Measurements from ENCODE around the gene ITGAD. TPM values are rescaled to one million over a fixed set of nuclear protein-coding genes. Genes with fewer than 3 reads are reported as not detected.

The ITGAD gene
- total and polyA plus RNA-seq, 2 donors (not counting 1 experiment from before 2014, with no cell fraction given), result 0.19 TPM; not detected in 1

- no peak for ATAC-seq (ENCODE audit: low read depth)
- Histone ChIP-seq H3K4me2 (replicated peaks; ENCODE audit: low read depth, low read length, poor library complexity, severe bottlenecking) (no peak overlapping the region), H3K27ac (ENCODE audit: low read length in 2 of 2) (no peak overlapping the region), H3K36me3 (replicated peaks in 1 of 2; ENCODE audit: control extremely low read depth in 1 of 2, control insufficient read depth in 1 of 2, extremely low read depth in 1 of 2, insufficient read depth in 2 of 2, low read length in 1 of 2) (no peaks in the 10 kb centered on the region), H3K27me3 (replicated peaks in 1 of 4; ENCODE audit: control extremely low read depth in 1 of 4, control insufficient read depth in 3 of 4, insufficient read depth in 4 of 4, low read length in 3 of 4) (no peaks in the 10 kb centered on the region), H3K9me3 (ENCODE audit: control extremely low read depth in 1 of 3, control insufficient read depth in 2 of 3, insufficient read depth in 1 of 3, low read length in 2 of 3) (no peaks in the 10 kb centered on the region), H3K4me1 (ENCODE audit: control insufficient read depth in 2 of 2, insufficient read depth in 2 of 2, low read length in 2 of 2) (peaks cover 0 to 5% of the 10 kb centered on the region in 2 donors), H3K4me3 (ENCODE audit: control extremely low read depth in 1 of 5, extremely low read depth in 1 of 5, insufficient read depth in 1 of 5, low read depth in 2 of 5, low read length in 4 of 5) (no peak overlapping the region), H2AFZ (ENCODE audit: insufficient read depth, low read depth, low read length, poor library complexity, severe bottlenecking) (no peak overlapping the region), H3K9ac (ENCODE audit: low read length) (no peak overlapping the region), H3K79me2 (ENCODE audit: control insufficient read depth, insufficient read depth, low read length) (no peaks in the 10 kb centered on the region), H4K20me1 (ENCODE audit: control insufficient read depth, insufficient read depth, low read length, poor library complexity, severe bottlenecking) (no peaks in the 10 kb centered on the region)
- CTCF ChIA-PET, result no interaction called here
- WGBS (ENCODE audit: insufficient coverage), result 83% methylated on average over 18 of the region's 22 CpGs
- no peak for DNase-seq
- no peak overlapping the region for H3K27ac Mint-ChIP-seq
- intact Hi-C loops (cut with micrococcal nuclease), result no loop called here
- POLR2A ChIA-PET, result no interaction called here
- H3K4me1 Mint-ChIP-seq, result peaks cover 17% of the 10 kb centered on the region
- TF ChIP-seq, protein P1, sequence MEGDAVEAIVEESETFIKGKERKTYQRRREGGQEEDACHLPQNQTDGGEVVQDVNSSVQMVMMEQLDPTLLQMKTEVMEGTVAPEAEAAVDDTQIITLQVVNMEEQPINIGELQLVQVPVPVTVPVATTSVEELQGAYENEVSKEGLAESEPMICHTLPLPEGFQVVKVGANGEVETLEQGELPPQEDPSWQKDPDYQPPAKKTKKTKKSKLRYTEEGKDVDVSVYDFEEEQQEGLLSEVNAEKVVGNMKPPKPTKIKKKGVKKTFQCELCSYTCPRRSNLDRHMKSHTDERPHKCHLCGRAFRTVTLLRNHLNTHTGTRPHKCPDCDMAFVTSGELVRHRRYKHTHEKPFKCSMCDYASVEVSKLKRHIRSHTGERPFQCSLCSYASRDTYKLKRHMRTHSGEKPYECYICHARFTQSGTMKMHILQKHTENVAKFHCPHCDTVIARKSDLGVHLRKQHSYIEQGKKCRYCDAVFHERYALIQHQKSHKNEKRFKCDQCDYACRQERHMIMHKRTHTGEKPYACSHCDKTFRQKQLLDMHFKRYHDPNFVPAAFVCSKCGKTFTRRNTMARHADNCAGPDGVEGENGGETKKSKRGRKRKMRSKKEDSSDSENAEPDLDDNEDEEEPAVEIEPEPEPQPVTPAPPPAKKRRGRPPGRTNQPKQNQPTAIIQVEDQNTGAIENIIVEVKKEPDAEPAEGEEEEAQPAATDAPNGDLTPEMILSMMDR (IDR thresholded peaks at IDR 0.05), result no peak
- TF ChIP-seq EZH2 (IDR thresholded peaks at IDR 0.05; ENCODE audit: borderline replicate concordance, insufficient read depth, low read depth, low read length, poor library complexity, severe bottlenecking), result no peak
- no peaks in the 10 kb centered on the region for H3K9me3 Mint-ChIP-seq (ENCODE audit: insufficient read depth)
- H3K27me3 Mint-ChIP-seq, result peaks cover 13% of the 10 kb centered on the region
- no peak overlapping the region for H3K4me3 Mint-ChIP-seq
These were observed 18.1 kb downstream of the ITGAD start for GRCh38 chr16:31411024-31411844.

DNA sequence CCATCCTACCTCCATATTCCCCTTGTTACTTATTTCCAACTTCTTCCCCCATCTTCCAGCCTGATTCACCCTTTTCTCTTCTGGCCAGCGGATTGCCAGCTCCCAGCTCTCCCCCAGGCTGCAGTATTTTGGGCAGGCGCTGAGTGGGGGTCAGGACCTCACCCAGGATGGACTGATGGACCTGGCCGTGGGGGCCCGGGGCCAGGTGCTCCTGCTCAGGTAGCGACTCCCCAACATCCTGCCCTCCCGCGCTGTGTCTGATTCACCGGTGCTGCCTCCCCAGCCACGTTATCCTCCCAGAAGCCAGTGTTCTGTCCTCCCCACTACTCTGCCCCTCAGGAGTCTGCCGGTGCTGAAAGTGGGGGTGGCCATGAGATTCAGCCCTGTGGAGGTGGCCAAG is 19.6 kb downstream of the ITGAD start:
- H3K9me3 Mint-ChIP-seq (ENCODE audit: insufficient read depth), result no peaks in the 10 kb centered on the region

More for the DNA sequence above, 19.6 kb downstream of the ITGAD start:
- intact Hi-C loops (cut with micrococcal nuclease), result no loop called here
- peaks cover 17% of the 10 kb centered on the region for H3K4me1 Mint-ChIP-seq
- Histone ChIP-seq H3K9me3 (ENCODE audit: control extremely low read depth in 1 of 3, control insufficient read depth in 2 of 3, insufficient read depth in 1 of 3, low read length in 2 of 3) (peaks cover 0 to 4% (median 0%) of the 10 kb centered on the region in 3 donors), H3K4me3 (ENCODE audit: control extremely low read depth in 1 of 5, extremely low read depth in 1 of 5, insufficient read depth in 1 of 5, low read depth in 2 of 5, low read length in 4 of 5) (no peak overlapping the region), H3K4me1 (ENCODE audit: control insufficient read depth in 2 of 2, insufficient read depth in 2 of 2, low read length in 2 of 2) (peaks cover 0 to 5% of the 10 kb centered on the region in 2 donors), H3K36me3 (replicated peaks in 1 of 2; ENCODE audit: control extremely low read depth in 1 of 2, control insufficient read depth in 1 of 2, extremely low read depth in 1 of 2, insufficient read depth in 2 of 2, low read length in 1 of 2) (no peaks in the 10 kb centered on the region), H3K9ac (ENCODE audit: low read length) (no peak overlapping the region), H3K79me2 (ENCODE audit: control insufficient read depth, insufficient read depth, low read length) (no peaks in the 10 kb centered on the region), H3K27ac (ENCODE audit: low read length in 2 of 2) (no peak overlapping the region), H2AFZ (ENCODE audit: insufficient read depth, low read depth, low read length, poor library complexity, severe bottlenecking) (no peak overlapping the region), H4K20me1 (ENCODE audit: control insufficient read depth, insufficient read depth, low read length, poor library complexity, severe bottlenecking) (no peaks in the 10 kb centered on the region), H3K4me2 (replicated peaks; ENCODE audit: low read depth, low read length, poor library complexity, severe bottlenecking) (no peak overlapping the region), H3K27me3 (replicated peaks in 1 of 4; ENCODE audit: control extremely low read depth in 1 of 4, control insufficient read depth in 3 of 4, insufficient read depth in 4 of 4, low read length in 3 of 4) (no peaks in the 10 kb centered on the region)
- ChIA-PET CTCF (no interaction called here), POLR2A (no interaction called here)
- peaks cover 17% of the 10 kb centered on the region for H3K27me3 Mint-ChIP-seq
- TF ChIP-seq, protein P1 (IDR thresholded peaks at IDR 0.05), result no peak
- no peak for TF ChIP-seq EZH2 (IDR thresholded peaks at IDR 0.05; ENCODE audit: borderline replicate concordance, insufficient read depth, low read depth, low read length, poor library complexity, severe bottlenecking)
- WGBS (ENCODE audit: insufficient coverage), result 93% methylated on average over 10 of the region's 10 CpGs
- no peak for ATAC-seq (ENCODE audit: low read depth)
- DNase-seq, result no peak
- H3K27ac Mint-ChIP-seq, result no peak overlapping the region
- H3K4me3 Mint-ChIP-seq, result no peak overlapping the region
